Hepatocyte (in vitro differentiated cells): ENCODE data around the gene TIMM8B. TPM values are rescaled to one million over a fixed set of nuclear protein-coding genes. Genes with fewer than 3 reads are reported as not detected.

Experiments used
- DNase-seq: peaks from one replicate; pipeline ENCODE4 v3.0.0-alpha.2; 2016; ENCODE audit warnings: low spot score
- H2AFZ ChIP-seq: fragments of 200-600 bp; sonication (generic); 2 replicates; pipeline ENCODE4 v1.6.0; 2016; ENCODE audit warnings: antibody characterized with exemption, mild to moderate bottlenecking
- H3K27ac ChIP-seq: fragments of 200-600 bp; sonication (generic); 2 replicates; pipeline ENCODE4 v1.5.1; 2016; ENCODE audit warnings: mild to moderate bottlenecking
- H3K27me3 ChIP-seq: fragments of 200-600 bp; sonication (generic); 2 replicates; pipeline ENCODE4 v1.6.1; 2016
- H3K36me3 ChIP-seq: fragments of 200-600 bp; sonication (generic); replicated peaks from 2 replicates; pipeline ENCODE4 v1.5.1; 2016; ENCODE audit warnings: low read depth; ENCODE audit not compliant: insufficient read depth
- H3K4me1 ChIP-seq: fragments of 200-600 bp; sonication (generic); 2 replicates; pipeline ENCODE4 v1.5.1; 2016; ENCODE audit warnings: mild to moderate bottlenecking, moderate library complexity; ENCODE audit not compliant: insufficient read depth
- H3K4me2 ChIP-seq: fragments of 200-600 bp; sonication (generic); 2 replicates; pipeline ENCODE4 v1.6.0; 2016
- H3K4me3 ChIP-seq: fragments of 200-600 bp; sonication (generic); 2 replicates; pipeline ENCODE4 v1.5.1; 2016; ENCODE audit warnings: mild to moderate bottlenecking
- H3K79me2 ChIP-seq: fragments of 200-600 bp; sonication (generic); 2 replicates; pipeline ENCODE4 v1.6.0; 2017; ENCODE audit warnings: mild to moderate bottlenecking
- H3K9me2 ChIP-seq: fragments of 200-600 bp; sonication (generic); replicated peaks from 2 replicates; pipeline ENCODE4 v1.6.0; 2017; ENCODE audit warnings: mild to moderate bottlenecking; ENCODE audit not compliant: insufficient read depth
- H3K9me3 ChIP-seq: fragments of 200-600 bp; sonication (generic); 2 replicates; pipeline ENCODE4 v1.5.1; 2016; ENCODE audit warnings: low read depth, mild to moderate bottlenecking
- H4K20me1 ChIP-seq: fragments of 200-600 bp; sonication (generic); 2 replicates; pipeline ENCODE4 v1.6.0; 2016; ENCODE audit warnings: mild to moderate bottlenecking; ENCODE audit not compliant: insufficient read depth, poor library complexity, severe bottlenecking
- CTCF ChIP-seq: fragments of 200-600 bp; sonication (generic); IDR thresholded peaks from 2 replicates; pipeline ENCODE4 v1.5.1; 2016; ENCODE audit warnings: antibody characterized with exemption, mild to moderate bottlenecking; ENCODE audit not compliant: poor library complexity
- EZH2 ChIP-seq: fragments of 200-600 bp; sonication (generic); IDR thresholded peaks from 2 replicates; pipeline ENCODE4 v1.6.1; 2016; ENCODE audit warnings: antibody characterized with exemption, mild to moderate bottlenecking, borderline replicate concordance
- EZH2phosphoT487 ChIP-seq: fragments of 200-600 bp; sonication (generic); IDR thresholded peaks from one replicate; pipeline ENCODE4 v1.6.1; 2018; ENCODE audit warnings: antibody characterized with exemption, mild to moderate bottlenecking, low read depth, moderate library complexity; ENCODE audit not compliant: unreplicated experiment, severe bottlenecking
- WGBS: methylation state at CpG from one replicate; pipeline ENCODE4 v1.1.6; 2016; ENCODE audit warnings: low lambda C conversion rate; ENCODE audit errors: missing lambda C conversion rate; 5-methylcytosine and 5-hydroxymethylcytosine counted together
- polyA plus RNA-seq: library from polyadenylated mRNA; unstranded; fragments of >200 nt; fragmentation: Nextera tagmentation; extraction: Ambion mirVana; gene quantifications from 2 replicates; pipeline ENCODE4 v1.2.1, GENCODE V29; 2016
- total RNA-seq: library from RNA; depleted of rRNA; stranded (reverse); fragments of >200 nt; gene quantifications from 2 replicates; pipeline ENCODE4 v1.2.3, GENCODE V29; 2014

Gene TIMM8B
- total and polyA plus RNA-seq, 2 experiments from 2014 or later = 62.8 to 128 TPM

- no peaks in the 10 kb centered on the region for H3K4me1 ChIP-seq
- TF ChIP-seq EZH2phosphoT487 (no peak), CTCF (peak; percentile 74), EZH2 (no peak)
- peak; percentile 65 for DNase-seq
- peak overlapping the region; percentile 62 for H3K4me2 ChIP-seq
- no peaks in the 10 kb centered on the region for H3K36me3 ChIP-seq
- H3K27me3 ChIP-seq = no peaks in the 10 kb centered on the region
- no peaks in the 10 kb centered on the region for H4K20me1 ChIP-seq
- 70% methylated on average over 6 of the region's 6 CpGs for WGBS
- no peak overlapping the region for H3K4me3 ChIP-seq
- peak overlapping the region; percentile 34 for H2AFZ ChIP-seq
- H3K9me2 ChIP-seq = no peaks in the 10 kb centered on the region
- H3K27ac ChIP-seq = no peak overlapping the region
- no peaks in the 10 kb centered on the region for H3K9me3 ChIP-seq
- no peaks in the 10 kb centered on the region for H3K79me2 ChIP-seq
Observed at GRCh38 chr11:112113539-112114457, 27.2 kb upstream of the TIMM8B start.

- Histone ChIP-seq H2AFZ (no peak overlapping the region), H3K4me3 (no peak overlapping the region), H3K27ac (no peak overlapping the region), H3K27me3 (no peaks in the 10 kb centered on the region), H3K4me2 (no peak overlapping the region), H3K79me2 (no peaks in the 10 kb centered on the region), H3K9me2 (no peaks in the 10 kb centered on the region), H3K36me3 (no peaks in the 10 kb centered on the region), H4K20me1 (no peaks in the 10 kb centered on the region), H3K9me3 (no peaks in the 10 kb centered on the region), H3K4me1 (no peaks in the 10 kb centered on the region)
- no peak for TF ChIP-seq EZH2
- TF ChIP-seq CTCF = no peak
- no peak for TF ChIP-seq EZH2phosphoT487
- 90% methylated on average over 8 of the region's 8 CpGs for WGBS
- DNase-seq = no peak
Observed at GRCh38 chr11:112106070-112106469, 19.5 kb upstream of the TIMM8B start.

- Histone ChIP-seq H3K36me3 (no peaks in the 10 kb centered on the region), H3K9me2 (no peaks in the 10 kb centered on the region), H3K4me3 (no peak overlapping the region), H3K27me3 (no peaks in the 10 kb centered on the region), H3K9me3 (no peaks in the 10 kb centered on the region), H3K4me1 (no peaks in the 10 kb centered on the region), H3K4me2 (no peak overlapping the region), H3K27ac (no peak overlapping the region), H4K20me1 (no peaks in the 10 kb centered on the region), H2AFZ (no peak overlapping the region), H3K79me2 (no peaks in the 10 kb centered on the region)
- 92% methylated on average over 6 of the region's 6 CpGs for WGBS
- no peak for TF ChIP-seq EZH2
- TF ChIP-seq EZH2phosphoT487 = no peak
- no peak for TF ChIP-seq CTCF
- DNase-seq = no peak
Observed at GRCh38 chr11:112103446-112103845, 16.9 kb upstream of the TIMM8B start.
